WTC11 (cell line): ENCODE measurements around the gene DDC. TPM values are rescaled to one million over a fixed set of nuclear protein-coding genes. Genes with fewer than 3 reads are reported as not detected.

Experiments
- ATAC-seq: fragments of 200-7000 bp; cut with Tn5 transposase; 2 replicates; pipeline ENCODE4 v1.10.0; 2021; ENCODE audit warnings: mild to moderate bottlenecking, moderate library complexity
- CTCF ChIA-PET: fragments of 300-600 bp; sonication (Branson Sonifier 250); formaldehyde crosslinking; loops from one replicate; lab custom pipeline; 2021; ENCODE audit warnings: antibody characterized with exemption; lab: Charles Lee
- POLR2A ChIA-PET: fragments of 350-600 bp; sonication (Branson Sonifier 250); formaldehyde crosslinking; loops from one replicate; lab custom pipeline; 2021; ENCODE audit warnings: antibody characterized with exemption; lab: Charles Lee
- DNase-seq: peaks from one replicate; pipeline ENCODE4 v3.0.0; 2021; ENCODE audit warnings: low spot score
- H3K27ac Mint-ChIP-seq: 2 replicates; pipeline ENCODE4 v1.8.0; 2021; ENCODE audit warnings: mixed read lengths
- H3K27me3 Mint-ChIP-seq: 2 replicates; pipeline ENCODE4 v1.8.0; 2021; ENCODE audit warnings: low read depth, mild to moderate bottlenecking, moderate library complexity, mixed read lengths
- H3K36me3 Mint-ChIP-seq: 2 replicates; pipeline ENCODE4 v1.8.0; 2021; ENCODE audit warnings: mixed read lengths
- H3K4me1 Mint-ChIP-seq: 2 replicates; pipeline ENCODE4 v1.8.0; 2022; ENCODE audit warnings: mixed read lengths
- H3K4me3 Mint-ChIP-seq: 2 replicates; pipeline ENCODE4 v1.8.0; 2021; ENCODE audit warnings: mild to moderate bottlenecking, moderate library complexity, mixed read lengths
- H3K9me3 Mint-ChIP-seq: 2 replicates; pipeline ENCODE4 v1.8.0; 2021; ENCODE audit warnings: mixed read lengths
- ESRRA ChIP-seq: sonication (generic); formaldehyde crosslinking; IDR thresholded peaks from 2 replicates; pipeline ENCODE4 v1.8.1; 2022; ENCODE audit warnings: mild to moderate bottlenecking, missing genetic modification reagents, borderline replicate concordance
- GTF2I ChIP-seq: fragments of 250-450 bp; sonication (Bioruptor Pico); conservative IDR thresholded peaks from 2 replicates; pipeline ENCODE4 v1.4.0; 2021; ENCODE audit warnings: mild to moderate bottlenecking
- IRF2 ChIP-seq: sonication (generic); formaldehyde crosslinking; IDR thresholded peaks from 2 replicates; pipeline ENCODE4 v1.8.0; 2022; ENCODE audit warnings: low read depth, missing genetic modification reagents, borderline replicate concordance
- JAZF1 ChIP-seq: fragments of 250-450 bp; sonication (Bioruptor Pico); IDR thresholded peaks from 2 replicates; pipeline ENCODE4 v1.9.0; 2021; ENCODE audit warnings: moderate library complexity, mild to moderate bottlenecking, inconsistent platforms
- NR2C2 ChIP-seq: sonication (generic); formaldehyde crosslinking; IDR thresholded peaks from 2 replicates; pipeline ENCODE4 v1.8.0; 2022; ENCODE audit warnings: mild to moderate bottlenecking, missing genetic modification reagents
- SP1 ChIP-seq: sonication (generic); formaldehyde crosslinking; conservative IDR thresholded peaks from 2 replicates; pipeline ENCODE4 v1.8.1; 2022; ENCODE audit warnings: missing genetic modification reagents
- ZNF121 ChIP-seq: sonication (generic); formaldehyde crosslinking; IDR thresholded peaks from 2 replicates; pipeline ENCODE4 v1.8.0; 2023; ENCODE audit warnings: missing genetic modification reagents
- ZNF232 ChIP-seq: sonication (generic); formaldehyde crosslinking; IDR thresholded peaks from 2 replicates; pipeline ENCODE4 v1.8.0; 2022; ENCODE audit warnings: mild to moderate bottlenecking, missing genetic modification reagents
- ZNF263 ChIP-seq: sonication (generic); formaldehyde crosslinking; IDR thresholded peaks from 2 replicates; pipeline ENCODE4 v1.8.1; 2022; ENCODE audit warnings: low read depth, mild to moderate bottlenecking, moderate library complexity, missing genetic modification reagents
- total RNA-seq: library from RNA; stranded (reverse); gene quantifications from 3 replicates; pipeline ENCODE4 v1.2.3, GENCODE V29; 2021
- TF ChIP-seq, protein P1 (sequence below): fragments of 250-450 bp; sonication (Bioruptor Pico); IDR thresholded peaks from 2 replicates; pipeline ENCODE4 v1.9.0; 2021; ENCODE audit warnings: moderate library complexity, mild to moderate bottlenecking, inconsistent platforms, borderline replicate concordance
- TF ChIP-seq, protein P2 (sequence below): sonication (generic); formaldehyde crosslinking; IDR thresholded peaks from 2 replicates; pipeline ENCODE4 v1.8.0; 2022; ENCODE audit warnings: missing genetic modification reagents
- TF ChIP-seq, protein P3 (sequence below): sonication (generic); formaldehyde crosslinking; IDR thresholded peaks from 2 replicates; pipeline ENCODE4 v1.8.0; 2022; ENCODE audit warnings: mild to moderate bottlenecking, missing genetic modification reagents
- TF ChIP-seq, protein P4 (sequence below): sonication (generic); formaldehyde crosslinking; IDR thresholded peaks from 2 replicates; pipeline ENCODE4 v1.8.0; 2022; ENCODE audit warnings: mild to moderate bottlenecking, missing genetic modification reagents
- TF ChIP-seq, protein P5 (sequence below): fragments of 250-450 bp; sonication (Bioruptor Pico); IDR thresholded peaks from 2 replicates; pipeline ENCODE4 v1.9.0; 2021; ENCODE audit warnings: mild to moderate bottlenecking
- TF ChIP-seq, protein P6 (sequence below): sonication (generic); formaldehyde crosslinking; IDR thresholded peaks from 2 replicates; pipeline ENCODE4 v1.8.1; 2023; ENCODE audit warnings: mild to moderate bottlenecking, missing genetic modification reagents, moderate library complexity

The DDC gene
- total RNA-seq, 1 experiment from 2014 or later: not detected

DNA sequence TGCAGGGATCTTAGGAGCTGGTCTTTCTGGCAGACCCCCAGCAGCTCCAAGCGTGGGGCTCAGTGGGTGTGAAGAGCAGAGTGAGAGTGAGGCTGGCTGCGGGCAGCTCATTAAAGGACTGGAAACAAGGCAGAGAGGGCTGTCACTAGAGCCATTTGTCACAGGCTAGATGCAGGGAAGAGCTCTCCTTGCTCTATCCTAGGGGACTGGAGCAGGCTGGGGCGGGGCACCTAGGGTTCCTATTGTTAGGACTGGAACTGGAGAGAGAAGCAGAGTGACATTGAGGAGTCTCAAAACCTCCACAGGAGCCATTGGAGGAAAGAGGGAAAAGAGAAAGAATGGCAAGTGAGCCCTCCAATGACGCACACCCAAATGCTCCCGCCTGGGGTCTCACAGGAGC, 772 bp upstream of the DDC start (continued):
- TF ChIP-seq, protein P1, sequence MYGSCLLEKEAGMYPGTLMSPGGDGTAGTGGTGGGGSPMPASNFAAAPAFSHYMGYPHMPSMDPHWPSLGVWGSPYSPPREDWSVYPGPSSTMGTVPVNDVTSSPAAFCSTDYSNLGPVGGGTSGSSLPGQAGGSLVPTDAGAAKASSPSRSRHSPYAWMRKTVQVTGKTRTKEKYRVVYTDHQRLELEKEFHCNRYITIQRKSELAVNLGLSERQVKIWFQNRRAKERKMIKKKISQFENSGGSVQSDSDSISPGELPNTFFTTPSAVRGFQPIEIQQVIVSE: no peak
- TF ChIP-seq JAZF1 (CRISPR knock-in tag): no peak
- TF ChIP-seq SP1 (CRISPR knock-in tag): no peak
- no peak for TF ChIP-seq ZNF121 (CRISPR knock-in tag)
- no peak for TF ChIP-seq ZNF232

DNA sequence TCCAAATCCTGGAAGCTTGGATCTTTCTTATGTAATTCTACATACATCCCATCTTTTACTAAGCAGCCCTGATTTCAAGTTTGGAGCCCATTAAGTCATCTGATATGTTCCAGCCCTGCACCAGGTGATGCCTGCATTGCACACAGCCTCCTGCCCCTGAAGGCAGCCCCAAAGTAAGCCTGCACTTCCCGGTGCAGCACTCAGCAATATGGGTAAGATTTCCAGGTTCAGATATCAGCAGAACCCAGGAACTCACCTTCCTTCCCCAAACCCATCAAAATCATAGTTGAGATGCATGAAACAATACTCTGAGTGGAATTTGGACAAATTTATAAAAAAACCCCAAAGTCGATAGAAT, 333 bp upstream of the DDC start:
- CTCF ChIA-PET: interaction anchor here (0.6 to 1.5 kb wide), 2 partner anchors 16 to 23 kb away, joined by 3 to 5 read pairs; no protein-coding TSS in a partner anchor
- no peak overlapping the region for H3K4me3 Mint-ChIP-seq

DNA sequence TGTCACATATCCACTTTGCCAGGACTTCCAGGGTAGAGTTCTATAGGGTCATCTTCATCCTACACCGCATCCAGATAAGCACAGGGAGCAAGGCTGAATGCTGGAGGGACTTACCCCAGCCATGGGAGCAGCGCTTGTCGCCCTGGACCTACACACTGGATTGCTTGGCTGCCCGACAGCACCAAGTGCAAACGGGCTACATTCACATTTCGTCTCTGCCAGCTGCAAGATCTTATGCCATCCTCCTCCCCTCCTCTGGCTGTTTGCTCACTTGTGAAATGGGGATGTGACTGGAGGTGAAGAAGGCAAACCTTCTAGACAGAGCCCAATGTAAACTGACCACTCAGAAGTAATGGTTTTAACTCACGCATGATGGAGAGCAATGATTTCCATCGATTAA, 1.0 kb downstream of the DDC start:
- Mint-ChIP-seq H3K9me3 (peaks cover 14% of the 10 kb centered on the region), H3K4me3 (no peak overlapping the region), H3K27me3 (no peaks in the 10 kb centered on the region), H3K4me1 (peaks cover 8% of the 10 kb centered on the region), H3K36me3 (peaks cover under 1% of the 10 kb centered on the region; the same call in 1 of the 2 replicates), H3K27ac (no peak overlapping the region)
- ATAC-seq (no peak), DNase-seq (no peak)
- TF ChIP-seq, protein P1: no peak
- TF ChIP-seq ESRRA (CRISPR knock-in tag): no peak
- TF ChIP-seq NR2C2 (CRISPR knock-in tag): no peak
- TF ChIP-seq, protein P2, sequence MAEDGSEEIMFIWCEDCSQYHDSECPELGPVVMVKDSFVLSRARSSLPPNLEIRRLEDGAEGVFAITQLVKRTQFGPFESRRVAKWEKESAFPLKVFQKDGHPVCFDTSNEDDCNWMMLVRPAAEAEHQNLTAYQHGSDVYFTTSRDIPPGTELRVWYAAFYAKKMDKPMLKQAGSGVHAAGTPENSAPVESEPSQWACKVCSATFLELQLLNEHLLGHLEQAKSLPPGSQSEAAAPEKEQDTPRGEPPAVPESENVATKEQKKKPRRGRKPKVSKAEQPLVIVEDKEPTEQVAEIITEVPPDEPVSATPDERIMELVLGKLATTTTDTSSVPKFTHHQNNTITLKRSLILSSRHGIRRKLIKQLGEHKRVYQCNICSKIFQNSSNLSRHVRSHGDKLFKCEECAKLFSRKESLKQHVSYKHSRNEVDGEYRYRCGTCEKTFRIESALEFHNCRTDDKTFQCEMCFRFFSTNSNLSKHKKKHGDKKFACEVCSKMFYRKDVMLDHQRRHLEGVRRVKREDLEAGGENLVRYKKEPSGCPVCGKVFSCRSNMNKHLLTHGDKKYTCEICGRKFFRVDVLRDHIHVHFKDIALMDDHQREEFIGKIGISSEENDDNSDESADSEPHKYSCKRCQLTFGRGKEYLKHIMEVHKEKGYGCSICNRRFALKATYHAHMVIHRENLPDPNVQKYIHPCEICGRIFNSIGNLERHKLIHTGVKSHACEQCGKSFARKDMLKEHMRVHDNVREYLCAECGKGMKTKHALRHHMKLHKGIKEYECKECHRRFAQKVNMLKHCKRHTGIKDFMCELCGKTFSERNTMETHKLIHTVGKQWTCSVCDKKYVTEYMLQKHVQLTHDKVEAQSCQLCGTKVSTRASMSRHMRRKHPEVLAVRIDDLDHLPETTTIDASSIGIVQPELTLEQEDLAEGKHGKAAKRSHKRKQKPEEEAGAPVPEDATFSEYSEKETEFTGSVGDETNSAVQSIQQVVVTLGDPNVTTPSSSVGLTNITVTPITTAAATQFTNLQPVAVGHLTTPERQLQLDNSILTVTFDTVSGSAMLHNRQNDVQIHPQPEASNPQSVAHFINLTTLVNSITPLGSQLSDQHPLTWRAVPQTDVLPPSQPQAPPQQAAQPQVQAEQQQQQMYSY: no peak
- TF ChIP-seq GTF2I (CRISPR knock-in tag): no peak
- TF ChIP-seq IRF2: no peak
- CTCF ChIA-PET: no interaction called here
- POLR2A ChIA-PET: no interaction called here

More for the DNA sequence above, 333 bp upstream of the DDC start:
- TF ChIP-seq, protein P3, sequence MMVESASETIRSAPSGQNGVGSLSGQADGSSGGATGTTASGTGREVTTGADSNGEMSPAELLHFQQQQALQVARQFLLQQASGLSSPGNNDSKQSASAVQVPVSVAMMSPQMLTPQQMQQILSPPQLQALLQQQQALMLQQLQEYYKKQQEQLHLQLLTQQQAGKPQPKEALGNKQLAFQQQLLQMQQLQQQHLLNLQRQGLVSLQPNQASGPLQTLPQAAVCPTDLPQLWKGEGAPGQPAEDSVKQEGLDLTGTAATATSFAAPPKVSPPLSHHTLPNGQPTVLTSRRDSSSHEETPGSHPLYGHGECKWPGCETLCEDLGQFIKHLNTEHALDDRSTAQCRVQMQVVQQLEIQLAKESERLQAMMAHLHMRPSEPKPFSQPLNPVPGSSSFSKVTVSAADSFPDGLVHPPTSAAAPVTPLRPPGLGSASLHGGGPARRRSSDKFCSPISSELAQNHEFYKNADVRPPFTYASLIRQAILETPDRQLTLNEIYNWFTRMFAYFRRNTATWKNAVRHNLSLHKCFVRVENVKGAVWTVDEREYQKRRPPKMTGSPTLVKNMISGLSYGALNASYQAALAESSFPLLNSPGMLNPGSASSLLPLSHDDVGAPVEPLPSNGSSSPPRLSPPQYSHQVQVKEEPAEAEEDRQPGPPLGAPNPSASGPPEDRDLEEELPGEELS (CRISPR knock-in tag): no peak
- TF ChIP-seq ESRRA (CRISPR knock-in tag) (no peak), IRF2 (no peak), ZNF263 (no peak)
- ATAC-seq (no peak), DNase-seq (no peak)
- Mint-ChIP-seq H3K36me3 (peaks cover 15% of the 10 kb centered on the region), H3K9me3 (peaks cover 28% of the 10 kb centered on the region), H3K4me1 (peaks cover 8% of the 10 kb centered on the region), H3K27ac (no peak overlapping the region), H3K27me3 (no peaks in the 10 kb centered on the region)
- POLR2A ChIA-PET: no interaction called here

DNA sequence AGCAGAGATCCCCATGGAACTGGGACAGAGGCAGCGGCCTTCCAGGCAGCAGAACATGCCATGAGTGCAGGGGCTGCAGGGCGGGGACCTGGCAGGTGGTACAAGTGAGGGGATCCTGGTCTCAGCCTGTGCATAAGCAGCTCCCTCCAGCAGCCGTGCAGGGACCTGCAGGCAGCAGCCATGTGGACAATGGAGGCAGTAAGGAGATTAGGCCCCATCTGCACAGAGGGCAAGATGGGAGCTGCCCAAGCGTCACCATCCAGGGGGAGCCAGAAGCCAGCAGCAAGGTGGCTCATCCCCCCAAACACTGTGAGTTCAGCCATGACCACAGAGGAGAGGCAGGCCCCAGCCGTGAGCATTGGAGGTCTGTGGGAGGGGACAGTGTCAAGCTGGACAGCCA, 3.1 kb downstream of the DDC start:
- peaks cover 10% of the 10 kb centered on the region for H3K4me1 Mint-ChIP-seq
- TF ChIP-seq, protein P4, sequence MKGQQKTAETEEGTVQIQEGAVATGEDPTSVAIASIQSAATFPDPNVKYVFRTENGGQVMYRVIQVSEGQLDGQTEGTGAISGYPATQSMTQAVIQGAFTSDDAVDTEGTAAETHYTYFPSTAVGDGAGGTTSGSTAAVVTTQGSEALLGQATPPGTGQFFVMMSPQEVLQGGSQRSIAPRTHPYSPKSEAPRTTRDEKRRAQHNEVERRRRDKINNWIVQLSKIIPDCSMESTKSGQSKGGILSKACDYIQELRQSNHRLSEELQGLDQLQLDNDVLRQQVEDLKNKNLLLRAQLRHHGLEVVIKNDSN (CRISPR knock-in tag): peak; percentile 49; the same call in 1 of the 2 replicates
- TF ChIP-seq, protein P5, sequence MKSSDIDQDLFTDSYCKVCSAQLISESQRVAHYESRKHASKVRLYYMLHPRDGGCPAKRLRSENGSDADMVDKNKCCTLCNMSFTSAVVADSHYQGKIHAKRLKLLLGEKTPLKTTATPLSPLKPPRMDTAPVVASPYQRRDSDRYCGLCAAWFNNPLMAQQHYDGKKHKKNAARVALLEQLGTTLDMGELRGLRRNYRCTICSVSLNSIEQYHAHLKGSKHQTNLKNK: no peak
- TF ChIP-seq, protein P6, sequence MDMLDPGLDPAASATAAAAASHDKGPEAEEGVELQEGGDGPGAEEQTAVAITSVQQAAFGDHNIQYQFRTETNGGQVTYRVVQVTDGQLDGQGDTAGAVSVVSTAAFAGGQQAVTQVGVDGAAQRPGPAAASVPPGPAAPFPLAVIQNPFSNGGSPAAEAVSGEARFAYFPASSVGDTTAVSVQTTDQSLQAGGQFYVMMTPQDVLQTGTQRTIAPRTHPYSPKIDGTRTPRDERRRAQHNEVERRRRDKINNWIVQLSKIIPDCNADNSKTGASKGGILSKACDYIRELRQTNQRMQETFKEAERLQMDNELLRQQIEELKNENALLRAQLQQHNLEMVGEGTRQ (CRISPR knock-in tag): peak; percentile 46; the same call in 1 of the 2 replicates
- TF ChIP-seq, all 79 proteins: peak for 2
- H3K9me3 Mint-ChIP-seq: peaks cover 3% of the 10 kb centered on the region; the same call in 1 of the 2 replicates
- ChIA-PET POLR2A (no interaction called here), CTCF (interaction anchor here (0.6 to 1.4 kb wide), 14 partner anchors 9 to 599 kb away, joined by 3 to 6 read pairs (median 3); no protein-coding TSS in a partner anchor)
- peak; percentile 33 for DNase-seq
- no peaks in the 10 kb centered on the region for H3K36me3 Mint-ChIP-seq
- no peaks in the 10 kb centered on the region for H3K27me3 Mint-ChIP-seq
- ATAC-seq: peak; percentile 64
- no peak overlapping the region for H3K27ac Mint-ChIP-seq
- no peak overlapping the region for H3K4me3 Mint-ChIP-seq
